SK-N-SH (cell line): ENCODE results near the gene COBL. TPM values are rescaled to one million over a fixed set of nuclear protein-coding genes. Genes with fewer than 3 reads are reported as not detected.
A peak's percentile ranks its signal among the peaks of the same experiment; 100 is the strongest.

Experiments
- CTCF ChIA-PET: fragments of 300-600, 350-600 bp; formaldehyde crosslinking; extraction: SDS; loops from one replicate; lab custom pipeline; 2021; lab: Yijun Ruan, JAX
- POLR2A ChIA-PET: fragments of 350-600 bp; sonication (Branson Sonifier 250); formaldehyde crosslinking; extraction: SDS; loops from one replicate; lab custom pipeline; 2020; ENCODE audit warnings: antibody characterized with exemption, inconsistent platforms; lab: Yijun Ruan, JAX
- DNase-seq: peaks from one replicate; pipeline ENCODE4 v3.0.0; 2012
- H2AFZ ChIP-seq: fragments of 200-600 bp; sonication (generic); 2 replicates; pipeline ENCODE4 v1.8.1; 2016; ENCODE audit warnings: antibody characterized with exemption, mild to moderate bottlenecking, low read depth
- H3F3A ChIP-seq: fragments of 200-600 bp; sonication (generic); replicated peaks from 2 replicates; pipeline ENCODE3; 2016; ENCODE audit warnings: antibody characterized with exemption, mild to moderate bottlenecking; ENCODE audit not compliant: insufficient read depth
- H3K27ac ChIP-seq, 2 experiments: fragments of 200-500 bp in 1 of 2; fragments of 200-600 bp in 1 of 2; sonication (Bioruptor generic) in 1 of 2; sonication (generic), shearing (Covaris generic) in 1 of 2; 2 replicates each; pipeline versions ENCODE4 v1.5.1 to v1.6.1; 2014 to 2016; ENCODE audit warnings: low read depth in 2 of 2, inconsistent platforms in 1 of 2, low read length in 1 of 2, mild to moderate bottlenecking in 1 of 2, mixed read lengths in 1 of 2
- H3K27me3 ChIP-seq: fragments of 200-600 bp; sonication (generic), shearing (Covaris generic); 2 replicates; pipeline ENCODE4 v1.6.1; 2016; ENCODE audit warnings: mixed run types; ENCODE audit not compliant: insufficient read depth
- H3K36me3 ChIP-seq, 2 experiments: fragments of 200-500 bp in 1 of 2; fragments of 200-600 bp in 1 of 2; sonication (Bioruptor generic) in 1 of 2; sonication (generic) in 1 of 2; replicated peaks in 1 of 2; 2 replicates each; pipeline versions ENCODE3 to v1.5.1; 2014 to 2016; ENCODE audit warnings: low read length in 1 of 2, mild to moderate bottlenecking in 1 of 2; ENCODE audit not compliant: insufficient read depth in 2 of 2, control insufficient read depth in 1 of 2
- H3K4me1 ChIP-seq, 2 experiments: fragments of 200-500 bp in 1 of 2; fragments of 200-600 bp in 1 of 2; sonication (Bioruptor generic) in 1 of 2; sonication (generic), shearing (Covaris generic) in 1 of 2; 2 replicates each; pipeline versions ENCODE4 v1.5.1 to v1.6.1; 2014 to 2016; ENCODE audit warnings: low read depth in 1 of 2, low read length in 1 of 2, mixed run types in 1 of 2; ENCODE audit not compliant: insufficient read depth in 2 of 2, control insufficient read depth in 1 of 2
- H3K4me2 ChIP-seq: fragments of 200-600 bp; sonication (generic), shearing (Covaris generic); 2 replicates; pipeline ENCODE4 v1.6.1; 2017; ENCODE audit warnings: mixed run types
- H3K4me3 ChIP-seq, 2 experiments: fragments of 200-500 bp in 1 of 2; fragments of 200-600 bp in 1 of 2; sonication (Bioruptor generic) in 1 of 2; sonication (generic), shearing (Covaris generic) in 1 of 2; 2 replicates each; pipeline versions ENCODE4 v1.5.1 to v1.8.1; 2014 to 2016; ENCODE audit warnings: low read depth in 2 of 2, inconsistent platforms in 1 of 2, low read length in 1 of 2, mild to moderate bottlenecking in 1 of 2, mixed read lengths in 1 of 2, moderate library complexity in 1 of 2
- H3K79me2 ChIP-seq: fragments of 200-600 bp; sonication (generic); 2 replicates; pipeline ENCODE4 v1.8.1; 2017; ENCODE audit warnings: mild to moderate bottlenecking; ENCODE audit not compliant: insufficient read depth
- H3K9ac ChIP-seq: fragments of 200-600 bp; sonication (generic); 2 replicates; pipeline ENCODE4 v1.6.1; 2017; ENCODE audit warnings: mixed run types
- H3K9me2 ChIP-seq: fragments of 200-600 bp; sonication (generic); 2 replicates; pipeline ENCODE4 v1.6.1; 2017; ENCODE audit warnings: mixed run types
- H3K9me3 ChIP-seq: fragments of 200-600 bp; sonication (generic); 2 replicates; pipeline ENCODE4 v1.6.1; 2017; ENCODE audit warnings: mixed run types, mild to moderate bottlenecking, moderate library complexity
- H4K20me1 ChIP-seq: fragments of 200-600 bp; sonication (generic); 2 replicates; pipeline ENCODE4 v1.6.1; 2017; ENCODE audit warnings: mild to moderate bottlenecking, mixed run types; ENCODE audit not compliant: insufficient read depth
- CHD2 ChIP-seq: fragments of 150-350 bp; IDR thresholded peaks from 2 replicates; pipeline ENCODE4 v1.6.1; 2018; ENCODE audit warnings: low read length; ENCODE audit not compliant: partially characterized antibody
- EZH2phosphoT487 ChIP-seq: fragments of 200-600 bp; sonication (generic); IDR thresholded peaks from 2 replicates; pipeline ENCODE4 v1.6.1; 2017; ENCODE audit warnings: low read depth, mixed run types, mild to moderate bottlenecking, antibody characterized with exemption, moderate library complexity, borderline replicate concordance
- FOSL2 ChIP-seq: IDR thresholded peaks from 2 replicates; pipeline ENCODE4 v1.4.0; 2012; ENCODE audit warnings: low read depth, mild to moderate bottlenecking, moderate library complexity, borderline replicate concordance
- MXI1 ChIP-seq: IDR thresholded peaks from 2 replicates; pipeline ENCODE4 v1.6.1; 2012; ENCODE audit warnings: mild to moderate bottlenecking, low read depth, low read length, improper control_type of control experiment
- RAD21 ChIP-seq: IDR thresholded peaks from 2 replicates; pipeline ENCODE4 v1.6.1; 2012; ENCODE audit warnings: mild to moderate bottlenecking, low read length
- RCOR1 ChIP-seq: fragments of 150-350 bp; IDR thresholded peaks from 2 replicates; pipeline ENCODE4 v1.6.1; 2017; ENCODE audit warnings: antibody characterized with exemption, low read length
- SIN3A ChIP-seq: IDR thresholded peaks from 2 replicates; pipeline ENCODE4 v1.6.1; 2012; ENCODE audit warnings: low read depth, mild to moderate bottlenecking, low read length, moderate library complexity, borderline replicate concordance
- SMC3 ChIP-seq: IDR thresholded peaks from 2 replicates; pipeline ENCODE4 v1.6.1; 2012; ENCODE audit warnings: low read depth, low read length, improper control_type of control experiment
- TAF1 ChIP-seq: IDR thresholded peaks from 2 replicates; pipeline ENCODE4 v1.6.1; 2012; ENCODE audit warnings: low read depth, mild to moderate bottlenecking, low read length, moderate library complexity, borderline replicate concordance
- WGBS: methylation state at CpG from one replicate; pipeline ENCODE4 v1.1.6; 2017; ENCODE audit warnings: low lambda C conversion rate; 5-methylcytosine and 5-hydroxymethylcytosine counted together
- polyA plus RNA-seq, 3 experiments: library from polyadenylated mRNA; depleted of rRNA; stranded (reverse); fragments of >200 nt; gene quantifications; 2 replicates each; pipeline ENCODE4 v1.2.3, GENCODE V29; 2012
- TF ChIP-seq, protein P1 (sequence below): fragments of 200-600 bp; sonication (generic); IDR thresholded peaks from 2 replicates; pipeline ENCODE4 v1.6.1; 2017; ENCODE audit warnings: antibody characterized with exemption, mild to moderate bottlenecking, moderate library complexity
- TF ChIP-seq, protein P2 (sequence below): IDR thresholded peaks from 2 replicates; pipeline ENCODE4 v1.4.0; 2012; ENCODE audit warnings: low read depth, borderline replicate concordance
- TF ChIP-seq, protein P3 (sequence below): IDR thresholded peaks from 2 replicates; pipeline ENCODE4 v1.4.0; 2012; ENCODE audit warnings: low read depth, borderline replicate concordance
- TF ChIP-seq, protein P4 (sequence below): IDR thresholded peaks from 2 replicates; pipeline ENCODE4 v1.4.0; 2012; ENCODE audit warnings: low read depth

The COBL gene
- polyA plus RNA-seq, 1 of the 3 experiments (the other 2 are of a cell fraction): under 0.01 TPM

DNA sequence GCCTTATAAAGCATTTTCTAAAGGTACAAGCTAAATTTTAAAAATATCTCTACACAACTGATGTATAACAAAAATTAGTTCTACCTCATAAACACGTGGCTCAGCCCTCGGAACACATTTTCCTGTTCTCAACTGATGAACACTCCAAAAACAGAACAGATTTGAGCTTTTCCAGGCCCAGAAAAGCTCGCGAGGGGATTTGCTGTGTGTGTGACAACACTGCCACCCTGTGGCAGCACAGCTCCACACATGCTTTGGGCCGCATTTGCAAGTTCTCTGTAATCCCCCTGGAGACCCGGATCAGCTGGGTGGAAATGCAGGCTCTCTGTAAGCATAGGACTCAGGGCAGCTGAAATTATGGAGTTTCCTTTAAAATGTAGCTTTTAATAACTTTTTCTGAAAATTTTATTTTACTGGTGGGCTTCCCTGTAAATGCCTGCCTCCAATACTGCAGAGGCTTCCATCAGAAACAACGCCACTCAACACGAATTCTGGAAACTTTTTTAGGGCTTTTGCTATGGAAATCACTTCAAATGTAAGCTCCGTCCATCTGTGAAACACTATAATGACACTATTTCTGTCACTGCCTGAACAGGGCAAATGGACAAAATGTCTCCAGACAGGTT lies 155.5 kb downstream of the COBL start:
- ChIA-PET POLR2A (interaction anchor here (0.6 kb wide), 1 partner anchor 206 kb away, joined by 4 read pairs; no protein-coding TSS in a partner anchor), CTCF (interaction anchor here (0.5 to 8.6 kb wide), 98 partner anchors 13 to 1094 kb away, joined by 3 to 379 read pairs (median 4); partner anchors contain the start of gene ZPBP)
- no peaks in the 10 kb centered on the region for H4K20me1 ChIP-seq
- no peak overlapping the region for H3K27ac ChIP-seq
- H3K9me2 ChIP-seq: no peaks in the 10 kb centered on the region
- peak; percentile 81 for DNase-seq
- H3K79me2 ChIP-seq: no peaks in the 10 kb centered on the region
- no peak overlapping the region for H3K4me2 ChIP-seq
- no peaks in the 10 kb centered on the region for H3K9me3 ChIP-seq
- H2AFZ ChIP-seq: no peak overlapping the region
- no peaks in the 10 kb centered on the region for H3K4me1 ChIP-seq
- no peaks in the 10 kb centered on the region for H3K36me3 ChIP-seq
- H3K9ac ChIP-seq: no peak overlapping the region
- TF ChIP-seq SIN3A (no peak), TAF1 (no peak), SMC3 (peak; percentile 86), RCOR1 (no peak), RAD21 (peak; percentile 94), EZH2phosphoT487 (no peak), MXI1 (no peak), CHD2 (peak; percentile 37), FOSL2 (no peak)
- TF ChIP-seq, protein P1, sequence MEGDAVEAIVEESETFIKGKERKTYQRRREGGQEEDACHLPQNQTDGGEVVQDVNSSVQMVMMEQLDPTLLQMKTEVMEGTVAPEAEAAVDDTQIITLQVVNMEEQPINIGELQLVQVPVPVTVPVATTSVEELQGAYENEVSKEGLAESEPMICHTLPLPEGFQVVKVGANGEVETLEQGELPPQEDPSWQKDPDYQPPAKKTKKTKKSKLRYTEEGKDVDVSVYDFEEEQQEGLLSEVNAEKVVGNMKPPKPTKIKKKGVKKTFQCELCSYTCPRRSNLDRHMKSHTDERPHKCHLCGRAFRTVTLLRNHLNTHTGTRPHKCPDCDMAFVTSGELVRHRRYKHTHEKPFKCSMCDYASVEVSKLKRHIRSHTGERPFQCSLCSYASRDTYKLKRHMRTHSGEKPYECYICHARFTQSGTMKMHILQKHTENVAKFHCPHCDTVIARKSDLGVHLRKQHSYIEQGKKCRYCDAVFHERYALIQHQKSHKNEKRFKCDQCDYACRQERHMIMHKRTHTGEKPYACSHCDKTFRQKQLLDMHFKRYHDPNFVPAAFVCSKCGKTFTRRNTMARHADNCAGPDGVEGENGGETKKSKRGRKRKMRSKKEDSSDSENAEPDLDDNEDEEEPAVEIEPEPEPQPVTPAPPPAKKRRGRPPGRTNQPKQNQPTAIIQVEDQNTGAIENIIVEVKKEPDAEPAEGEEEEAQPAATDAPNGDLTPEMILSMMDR: peak; percentile 100
- TF ChIP-seq, protein P2, sequence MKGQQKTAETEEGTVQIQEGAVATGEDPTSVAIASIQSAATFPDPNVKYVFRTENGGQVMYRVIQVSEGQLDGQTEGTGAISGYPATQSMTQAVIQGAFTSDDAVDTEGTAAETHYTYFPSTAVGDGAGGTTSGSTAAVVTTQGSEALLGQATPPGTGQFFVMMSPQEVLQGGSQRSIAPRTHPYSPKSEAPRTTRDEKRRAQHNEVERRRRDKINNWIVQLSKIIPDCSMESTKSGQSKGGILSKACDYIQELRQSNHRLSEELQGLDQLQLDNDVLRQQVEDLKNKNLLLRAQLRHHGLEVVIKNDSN: no peak
- TF ChIP-seq, protein P3, sequence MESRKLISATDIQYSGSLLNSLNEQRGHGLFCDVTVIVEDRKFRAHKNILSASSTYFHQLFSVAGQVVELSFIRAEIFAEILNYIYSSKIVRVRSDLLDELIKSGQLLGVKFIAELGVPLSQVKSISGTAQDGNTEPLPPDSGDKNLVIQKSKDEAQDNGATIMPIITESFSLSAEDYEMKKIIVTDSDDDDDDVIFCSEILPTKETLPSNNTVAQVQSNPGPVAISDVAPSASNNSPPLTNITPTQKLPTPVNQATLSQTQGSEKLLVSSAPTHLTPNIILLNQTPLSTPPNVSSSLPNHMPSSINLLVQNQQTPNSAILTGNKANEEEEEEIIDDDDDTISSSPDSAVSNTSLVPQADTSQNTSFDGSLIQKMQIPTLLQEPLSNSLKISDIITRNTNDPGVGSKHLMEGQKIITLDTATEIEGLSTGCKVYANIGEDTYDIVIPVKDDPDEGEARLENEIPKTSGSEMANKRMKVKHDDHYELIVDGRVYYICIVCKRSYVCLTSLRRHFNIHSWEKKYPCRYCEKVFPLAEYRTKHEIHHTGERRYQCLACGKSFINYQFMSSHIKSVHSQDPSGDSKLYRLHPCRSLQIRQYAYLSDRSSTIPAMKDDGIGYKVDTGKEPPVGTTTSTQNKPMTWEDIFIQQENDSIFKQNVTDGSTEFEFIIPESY: no peak
- TF ChIP-seq, protein P4, sequence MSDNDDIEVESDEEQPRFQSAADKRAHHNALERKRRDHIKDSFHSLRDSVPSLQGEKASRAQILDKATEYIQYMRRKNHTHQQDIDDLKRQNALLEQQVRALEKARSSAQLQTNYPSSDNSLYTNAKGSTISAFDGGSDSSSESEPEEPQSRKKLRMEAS: no peak
- H3K4me3 ChIP-seq: peak overlapping the region in 1 of 2 experiments; percentile 35; a peak in 1 of 4 replicates
- H3F3A ChIP-seq: no peaks in the 10 kb centered on the region
- WGBS: 12% methylated on average over 9 of the region's 9 CpGs
- H3K27me3 ChIP-seq: peaks cover 21% of the 10 kb centered on the region; the same call in 1 of the 2 replicates
